K562 (cell line): Measurements from ENCODE around the gene SP2. TPM values are rescaled to one million over a fixed set of nuclear protein-coding genes. Genes with fewer than 3 reads are reported as not detected.

Experiments used
- ATAC-seq: fragments of 200-7000 bp; cut with Tn5 transposase; 3 replicates; pipeline ENCODE4 v1.9.1; 2020; ENCODE audit warnings: moderate library complexity
- BruUV-seq: library from RNA; stranded (reverse); fragments of 400-500 nt; replicated peaks from 2 replicates; lab custom pipeline; 2021; lab: Mats Ljungman, UMichigan
- CTCF ChIA-PET: fragments of 300-600 bp; formaldehyde crosslinking; extraction: SDS; loops from one replicate; lab custom pipeline; 2021; ENCODE audit warnings: low intra/inter-chr PET ratio; lab: Yijun Ruan, JAX
- POLR2A ChIA-PET: fragments of 300-600, 350-650 bp; sonication (Branson Sonifier 250); formaldehyde crosslinking; extraction: SDS; loops from one replicate; lab custom pipeline; 2021; ENCODE audit warnings: antibody characterized with exemption, inconsistent platforms; lab: Yijun Ruan, JAX
- DNase-seq, 4 experiments: peaks; one replicate each; pipeline versions ENCODE4 v3.0.0 to v3.0.0-alpha.2; 2011 to 2018; ENCODE audit warnings: low spot score in 3 of 4, mixed read lengths in 3 of 4; ENCODE audit errors: extremely low read depth in 1 of 4
- FAIRE-seq: peaks from 2 replicates; lab custom pipeline; 2011; peaks lifted over from hg19 to GRCh38; lab: Jason Lieb, UNC
- H2AFZ ChIP-seq: 2 replicates; pipeline ENCODE4 v1.6.0; 2011; ENCODE audit warnings: low read depth, low read length, control low read depth, inconsistent platforms
- H3K27ac ChIP-seq: fragments of 200-600 bp; 3 replicates; pipeline ENCODE4 v1.8.0; 2011; ENCODE audit warnings: low read depth, mild to moderate bottlenecking, control low read depth, inconsistent platforms, low read length, moderate library complexity, mixed read lengths; ENCODE audit errors: extremely low read depth
- H3K27me3 ChIP-seq, 2 experiments: fragments of 300-600 bp in 1 of 2; 2 replicates in 1 of 2; 3 replicates in 1 of 2; pipeline versions ENCODE4 v1.6.0 to v1.8.0; 2011; ENCODE audit warnings: inconsistent platforms in 2 of 2, low read length in 2 of 2, mild to moderate bottlenecking in 1 of 2, mixed read lengths in 1 of 2, moderate library complexity in 1 of 2; ENCODE audit not compliant: control insufficient read depth in 2 of 2, insufficient read depth in 2 of 2
- H3K36me3 ChIP-seq: fragments of 300-600 bp; 3 replicates; pipeline ENCODE4 v1.8.0; 2011; ENCODE audit warnings: mild to moderate bottlenecking, low read length, inconsistent platforms; ENCODE audit not compliant: control insufficient read depth, insufficient read depth
- H3K4me1 ChIP-seq, 2 experiments: fragments of 200-600 bp in 1 of 2; replicated peaks in 1 of 2; 2 replicates in 1 of 2; 3 replicates in 1 of 2; pipeline versions ENCODE4 v1.5.1 to v1.8.0; 2011; ENCODE audit warnings: inconsistent platforms in 2 of 2, low read length in 2 of 2, mild to moderate bottlenecking in 1 of 2, mixed read lengths in 1 of 2, moderate library complexity in 1 of 2; ENCODE audit not compliant: control insufficient read depth in 2 of 2, insufficient read depth in 2 of 2
- H3K4me2 ChIP-seq: 2 replicates; pipeline ENCODE4 v1.6.1; 2011; ENCODE audit warnings: low read length, control low read depth, inconsistent platforms, mixed read lengths; ENCODE audit not compliant: insufficient read depth
- H3K4me3 ChIP-seq: fragments of 200-600 bp; sonication (generic), shearing (Covaris generic); 2 replicates; pipeline ENCODE4 v1.5.1; 2016; ENCODE audit warnings: control low read depth, inconsistent platforms
- H3K79me2 ChIP-seq: fragments of 200-600 bp; 3 replicates; pipeline ENCODE4 v1.8.0; 2011; ENCODE audit warnings: low read length, inconsistent platforms; ENCODE audit not compliant: control insufficient read depth, insufficient read depth
- H3K9ac ChIP-seq, 2 experiments: 2 replicates each; pipeline versions ENCODE4 v1.6.0 to v1.6.1; 2011; ENCODE audit warnings: low read depth in 2 of 2, low read length in 2 of 2, control low read depth in 1 of 2, inconsistent platforms in 1 of 2, mild to moderate bottlenecking in 1 of 2, mixed read lengths in 1 of 2; ENCODE audit not compliant: insufficient read depth in 1 of 2
- H3K9me1 ChIP-seq: one replicate; pipeline ENCODE4 v1.6.0; 2011; ENCODE audit warnings: inconsistent platforms, mild to moderate bottlenecking, low read length, moderate library complexity; ENCODE audit not compliant: control insufficient read depth, insufficient read depth
- H3K9me3 ChIP-seq: replicated peaks from 2 replicates; pipeline ENCODE4 v1.5.1; 2011; ENCODE audit warnings: low read depth, low read length, inconsistent platforms; ENCODE audit not compliant: control insufficient read depth, insufficient read depth
- H4K20me1 ChIP-seq: replicated peaks from 2 replicates; pipeline ENCODE4 v1.6.1; 2011; ENCODE audit warnings: low read length, inconsistent platforms, mixed read lengths; ENCODE audit not compliant: control insufficient read depth, insufficient read depth
- BACH1 ChIP-seq: fragments of 200-800 bp; sonication (Bioruptor generic); IDR thresholded peaks from 2 replicates; pipeline ENCODE4 v1.6.1; 2016; ENCODE audit warnings: missing genetic modification characterization, missing compliant biosample characterization
- BRD9 ChIP-seq: fragments of 450-650 bp; IDR thresholded peaks from 2 replicates; pipeline ENCODE4 v1.6.1; 2018; ENCODE audit warnings: low read depth; ENCODE audit not compliant: partially characterized antibody
- CBX2 ChIP-seq: fragments of 200-600 bp; sonication (generic); IDR thresholded peaks from one replicate; pipeline ENCODE4 v1.6.1; 2012; ENCODE audit warnings: mild to moderate bottlenecking, low read length, inconsistent platforms; ENCODE audit not compliant: insufficient read depth, poor library complexity, severe bottlenecking
- CXXC5 ChIP-seq: fragments of 250-450 bp; sonication (Bioruptor Pico); IDR thresholded peaks from 2 replicates; pipeline ENCODE4 v1.8.0; 2022; ENCODE audit warnings: inconsistent platforms, mild to moderate bottlenecking, moderate library complexity
- HCFC1 ChIP-seq: IDR thresholded peaks from 2 replicates; pipeline ENCODE4 v1.6.1; 2012; ENCODE audit warnings: low read depth, low read length, improper control_type of control experiment
- KDM1A ChIP-seq, 2 experiments: fragments of 450-650 bp; IDR thresholded peaks; 2 replicates each; pipeline ENCODE4 v1.6.1; 2016; ENCODE audit warnings: mild to moderate bottlenecking in 2 of 2
- MTA2 ChIP-seq: fragments of 450-650 bp; IDR thresholded peaks from 2 replicates; pipeline ENCODE4 v1.6.1; 2016; ENCODE audit warnings: low read depth
- NR2C1 ChIP-seq, 2 experiments: fragments of 450-650 bp; IDR thresholded peaks; 2 replicates each; pipeline ENCODE4 v1.6.1; 2017; ENCODE audit warnings: mild to moderate bottlenecking in 2 of 2, antibody characterized with exemption in 1 of 2, inconsistent platforms in 1 of 2, missing compliant biosample characterization in 1 of 2, missing genetic modification characterization in 1 of 2
- POLR2AphosphoS2 ChIP-seq: IDR thresholded peaks from 2 replicates; pipeline ENCODE4 v1.6.1; 2012; ENCODE audit warnings: low read length, improper control_type of control experiment
- SOX6 ChIP-seq: fragments of 450-650 bp; IDR thresholded peaks from 2 replicates; pipeline ENCODE4 v1.6.1; 2014; ENCODE audit warnings: mild to moderate bottlenecking
- STAT5B ChIP-seq: fragments of 250-450 bp; sonication (Bioruptor Pico); IDR thresholded peaks from 2 replicates; pipeline ENCODE4 v1.8.0; 2021; ENCODE audit warnings: mild to moderate bottlenecking, inconsistent platforms
- WGBS: fragments of 100-300 bp; shearing (Covaris generic); methylation state at CpG from one replicate; pipeline ENCODE4 v1.1.6; 2016; ENCODE audit warnings: low coverage, mixed read lengths; ENCODE audit not compliant: insufficient coverage; ENCODE audit errors: missing lambda C conversion rate; 5-methylcytosine and 5-hydroxymethylcytosine counted together
- in situ Hi-C: fragments of 300-500 bp; cut with MboI; formaldehyde crosslinking; loops from 4 replicates; pipeline ENCODE4 v1.15.0; 2018; ENCODE audit warnings: inconsistent platforms, mixed read lengths
- intact Hi-C: fragments of 100-400 bp; cut with micrococcal nuclease; formaldehyde crosslinking; loops from 2 replicates; pipeline ENCODE4 v1.14.2; 2022
- polyA plus RNA-seq, 8 experiments: library from polyadenylated mRNA; depleted of rRNA in 4 of 8; stranded (reverse) in 5 of 8; unstranded in 3 of 8; fragments of >200 nt; fragmentation: Nextera tagmentation in 2 of 8; fragmentation: Illumina TruSeq in 1 of 8; extraction: Ambion mirVana in 2 of 8; extraction: Trizol in 1 of 8; gene quantifications; 2 replicates each; pipeline versions ENCODE4 v1.2.1 to v1.2.3, GENCODE V29; 2011 to 2014; ENCODE audit warnings: inconsistent platforms in 1 of 8, missing spikeins in 1 of 8
- total RNA-seq, 7 experiments: library from RNA; depleted of rRNA in 6 of 7; stranded (reverse); fragments of >200 nt in 6 of 7; fragmentation: Illumina TruSeq in 2 of 7; extraction: Trizol in 2 of 7; gene quantifications; 2 replicates each; pipeline versions ENCODE4 v1.2.1 to v1.2.3, GENCODE V29; 2011 to 2021; ENCODE audit warnings: low replicate concordance in 1 of 7
- TF ChIP-seq, protein P1 (sequence below): fragments of 200-800 bp; sonication (Bioruptor generic); IDR thresholded peaks from 2 replicates; pipeline ENCODE4 v1.6.1; 2017; ENCODE audit warnings: missing genetic modification characterization, missing compliant biosample characterization

SP2 gene
- total and polyA plus RNA-seq, 9 of the 15 experiments (the other 6 are each of a cell fraction or from before 2014, with no cell fraction given), result 0.77 to 22.3 (median 2.3) TPM

DNA sequence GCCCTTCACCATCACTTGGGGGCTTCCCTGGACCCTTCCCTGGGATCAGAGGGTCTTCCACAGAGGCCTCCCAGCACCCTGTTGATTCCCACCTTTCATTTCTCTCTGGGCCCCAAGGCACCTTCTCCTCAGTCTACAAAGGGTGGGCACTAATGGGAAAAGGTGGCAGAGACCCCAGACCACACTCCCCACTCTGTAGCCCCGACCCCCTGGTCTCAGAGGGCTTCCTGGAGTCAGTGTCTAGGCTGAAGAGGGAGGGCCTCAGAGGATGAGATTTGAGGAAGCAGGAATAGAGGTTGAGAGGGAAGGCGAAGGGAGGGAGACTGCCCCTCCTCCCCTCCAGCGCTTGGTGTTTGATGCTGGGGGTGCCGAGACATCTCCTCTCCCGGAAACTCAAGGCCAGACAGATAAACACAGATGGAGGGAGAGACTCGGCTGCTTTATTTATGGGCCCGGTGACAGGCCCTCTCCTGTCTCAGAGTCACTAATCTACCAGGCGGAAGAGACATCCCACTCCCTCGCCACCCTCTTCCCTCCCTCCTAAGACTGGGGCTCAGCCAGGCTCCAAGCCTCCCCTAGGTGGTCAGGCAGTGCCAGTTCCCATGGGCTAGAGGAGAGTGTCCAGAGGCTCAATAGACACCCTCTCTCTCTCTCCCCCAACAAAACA, 18.5 kb upstream of the SP2 start (continued):
- TF ChIP-seq POLR2AphosphoS2 (no peak), BACH1 (peak; percentile 47; the same call in 1 of the 2 replicates), SOX6 (peak; percentile 80), MTA2 (peak; percentile 45; the same call in 1 of the 2 replicates)

DNA sequence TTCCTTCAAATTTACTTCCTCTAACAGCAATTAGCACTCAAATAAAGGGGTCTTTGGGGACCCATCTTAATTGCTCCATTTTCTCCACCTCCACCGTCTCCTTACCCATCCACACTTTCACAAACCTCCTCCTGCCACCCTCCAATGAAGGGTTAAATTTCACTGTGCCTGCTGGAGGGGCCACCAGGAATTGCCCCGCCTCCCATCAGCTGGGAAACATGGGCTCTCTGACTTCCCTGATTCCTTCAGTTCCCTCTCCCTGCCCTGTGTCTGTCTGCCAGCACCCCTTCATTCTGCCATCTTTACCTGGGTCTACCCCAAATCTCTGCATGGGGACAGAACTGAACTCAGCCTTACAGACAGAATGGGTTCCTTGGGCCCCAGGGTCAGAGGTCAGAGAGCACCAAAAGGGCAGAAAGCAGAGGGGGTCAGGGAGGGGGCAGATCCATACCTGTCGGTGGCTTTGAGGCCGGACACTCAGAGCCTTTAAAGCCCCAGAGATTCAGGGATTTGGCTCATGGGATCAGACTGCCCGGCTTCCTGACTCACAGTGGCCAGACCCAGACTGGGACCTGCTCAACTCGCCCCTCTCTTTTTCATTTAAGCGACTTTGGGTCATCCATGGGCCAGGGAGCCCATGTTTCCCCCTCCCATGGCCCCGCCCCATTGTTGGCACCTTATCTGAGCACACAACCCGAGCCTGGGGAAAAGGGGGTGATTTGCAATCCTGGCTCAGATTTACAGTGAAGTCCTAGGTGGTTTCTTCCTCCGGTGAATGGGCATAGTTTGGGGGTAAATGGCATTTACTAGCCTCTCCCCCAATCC, 17.6 kb upstream of the SP2 start:
- DNase-seq (no peak), ATAC-seq (no peak), FAIRE-seq (no peak)
- Histone ChIP-seq H3K4me1 (peaks cover 39 to 44% of the 10 kb centered on the region in 2 experiments), H2AFZ (no peak overlapping the region), H3K9ac (peak overlapping the region in 1 of 2 experiments; percentile 61; a peak in 1 of 4 replicates), H3K36me3 (no peaks in the 10 kb centered on the region), H3K9me3 (no peaks in the 10 kb centered on the region), H3K4me2 (peak overlapping the region; percentile 60; the same call in 1 of the 2 replicates), H3K27ac (peak overlapping the region; percentile 42; the same call in 2 of the 3 replicates), H3K9me1 (no peaks in the 10 kb centered on the region), H3K79me2 (no peaks in the 10 kb centered on the region), H4K20me1 (no peaks in the 10 kb centered on the region), H3K27me3 (no peaks in the 10 kb centered on the region), H3K4me3 (no peak overlapping the region)
- POLR2A ChIA-PET, result interaction anchor here (0.7 to 0.8 kb wide), 2 partner anchors 17 to 70 kb away, joined by 3 read pairs; no protein-coding TSS in a partner anchor
- intact Hi-C loops (no loop called here), in situ Hi-C loops (no loop called here)
- WGBS, result 20% methylated on average over 9 of the region's 10 CpGs
- CTCF ChIA-PET, result interaction anchor here (1.2 kb wide), 1 partner anchor 10 kb away, joined by 3 read pairs; no protein-coding TSS in a partner anchor
- BruUV-seq, result no TSS peak
- peak; percentile 6; the same call in 1 of the 2 replicates for TF ChIP-seq CXXC5 (CRISPR knock-in tag)
- no peak for TF ChIP-seq BRD9
- no peak for TF ChIP-seq STAT5B (CRISPR knock-in tag)
- peak; percentile 88 for TF ChIP-seq NR2C1 (IDR thresholded peaks at IDR 0.05)
- TF ChIP-seq NR2C1 (tag; IDR thresholded peaks at IDR 0.05), result peak; percentile 89
- no peak for TF ChIP-seq CBX2
- peak; percentile 84 to 89 for TF ChIP-seq KDM1A (IDR thresholded peaks at IDR 0.05)
- TF ChIP-seq, protein P1, sequence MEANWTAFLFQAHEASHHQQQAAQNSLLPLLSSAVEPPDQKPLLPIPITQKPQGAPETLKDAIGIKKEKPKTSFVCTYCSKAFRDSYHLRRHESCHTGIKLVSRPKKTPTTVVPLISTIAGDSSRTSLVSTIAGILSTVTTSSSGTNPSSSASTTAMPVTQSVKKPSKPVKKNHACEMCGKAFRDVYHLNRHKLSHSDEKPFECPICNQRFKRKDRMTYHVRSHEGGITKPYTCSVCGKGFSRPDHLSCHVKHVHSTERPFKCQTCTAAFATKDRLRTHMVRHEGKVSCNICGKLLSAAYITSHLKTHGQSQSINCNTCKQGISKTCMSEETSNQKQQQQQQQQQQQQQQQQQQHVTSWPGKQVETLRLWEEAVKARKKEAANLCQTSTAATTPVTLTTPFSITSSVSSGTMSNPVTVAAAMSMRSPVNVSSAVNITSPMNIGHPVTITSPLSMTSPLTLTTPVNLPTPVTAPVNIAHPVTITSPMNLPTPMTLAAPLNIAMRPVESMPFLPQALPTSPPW (CRISPR knock-in tag), result peak; percentile 46
- no peak for TF ChIP-seq HCFC1
